GM21390 (cell line): ENCODE measurements around the gene LASP1.
"Not testable (repeated sequence)": the region's sequence is repeated elsewhere in the genome, so short reads cannot be mapped to it uniquely, and the experiment has no call there.

ENCODE experiments used
- ATAC-seq: cut with Tn5 transposase; IDR thresholded peaks from one replicate; pipeline ENCODE4 v1.9.1; 2021; ENCODE audit not compliant: unreplicated experiment

LASP1 gene

GRCh38 chr17:38906460-38907228, 36.8 kb downstream of the LASP1 start:
- no peak for ATAC-seq

- no peak for ATAC-seq
These were observed 38.2 kb downstream of the LASP1 start for GRCh38 chr17:38907930-38908675.

GRCh38 chr17:38908676-38909181, 38.9 kb downstream of the LASP1 start:
- ATAC-seq: no peak

- ATAC-seq: no peak
These were observed 40.5 kb downstream of the LASP1 start for GRCh38 chr17:38910325-38910724.

GRCh38 chr17:38911081-38911730, 41.3 kb downstream of the LASP1 start:
- ATAC-seq: no peak

- not testable (repeated sequence) for ATAC-seq
These were observed 41.8 kb downstream of the LASP1 start for GRCh38 chr17:38911731-38912081.

- no peak for ATAC-seq
These were observed 42.5 kb downstream of the LASP1 start for GRCh38 chr17:38912221-38912813.

GRCh38 chr17:38914741-38915638, 45.1 kb downstream of the LASP1 start:
- no peak for ATAC-seq

- ATAC-seq: no peak
These were observed 45.8 kb downstream of the LASP1 start for GRCh38 chr17:38915639-38915995.

GRCh38 chr17:38916771-38917170, 46.9 kb downstream of the LASP1 start:
- ATAC-seq: no peak

- ATAC-seq: no peak
These were observed 47.4 kb downstream of the LASP1 start for GRCh38 chr17:38917259-38917658.

GRCh38 chr17:38918129-38918913, 48.5 kb downstream of the LASP1 start:
- no peak for ATAC-seq

- ATAC-seq: no peak
These were observed 49.1 kb downstream of the LASP1 start for GRCh38 chr17:38918916-38919315.

GRCh38 chr17:38919316-38920078, 49.6 kb downstream of the LASP1 start:
- no peak for ATAC-seq

GRCh38 chr17:38920374-38921291, 50.8 kb downstream of the LASP1 start:
- no peak for ATAC-seq

GRCh38 chr17:38921756-38922411, 52.0 kb downstream of the LASP1 start:
- ATAC-seq: no peak

- no peak for ATAC-seq
These were observed 52.9 kb downstream of the LASP1 start for GRCh38 chr17:38922538-38923297.
